Keratinocyte (primary cell): Measurements from ENCODE around the gene LZTFL1. TPM values are rescaled to one million over a fixed set of nuclear protein-coding genes. Genes with fewer than 3 reads are reported as not detected.

Source experiments
- DNase-seq: peaks from one replicate; pipeline ENCODE4 v3.0.0-alpha.2; 2011; ENCODE audit warnings: low read depth, missing footprints, low spot score
- FAIRE-seq: peaks from 2 replicates; lab custom pipeline; 2011; peaks lifted over from hg19 to GRCh38; lab: Jason Lieb, UNC
- H2AFZ ChIP-seq: 2 replicates; pipeline ENCODE4 v1.6.0; 2012; ENCODE audit warnings: low read length, control low read depth, inconsistent platforms; ENCODE audit not compliant: control insufficient read depth
- H3K27ac ChIP-seq: 2 replicates; pipeline ENCODE4 v1.5.1; 2011; ENCODE audit warnings: low read length; ENCODE audit not compliant: control insufficient read depth, insufficient read depth
- H3K27me3 ChIP-seq: 3 replicates; pipeline ENCODE4 v1.6.0; 2011; ENCODE audit warnings: low read length; ENCODE audit not compliant: control insufficient read depth, insufficient read depth; ENCODE audit errors: extremely low read depth
- H3K36me3 ChIP-seq, 2 experiments: 2 replicates in 1 of 2; 3 replicates in 1 of 2; pipeline ENCODE4 v1.5.1; 2011; ENCODE audit warnings: low read length in 2 of 2, mild to moderate bottlenecking in 1 of 2; ENCODE audit not compliant: control insufficient read depth in 2 of 2, insufficient read depth in 2 of 2; ENCODE audit errors: extremely low read depth in 1 of 2
- H3K4me1 ChIP-seq: 3 replicates; pipeline ENCODE4 v1.5.1; 2011; ENCODE audit warnings: low read length; ENCODE audit not compliant: control insufficient read depth, insufficient read depth; ENCODE audit errors: extremely low read depth
- H3K4me2 ChIP-seq: 3 replicates; pipeline ENCODE4 v1.6.0; 2011; ENCODE audit warnings: low read depth, low read length; ENCODE audit not compliant: control insufficient read depth, insufficient read depth; ENCODE audit errors: extremely low read depth
- H3K4me3 ChIP-seq, 3 experiments: fragments of 200-600 bp in 1 of 3; sonication (generic) in 1 of 3; 2 replicates in 2 of 3; 3 replicates in 1 of 3; pipeline ENCODE4 v1.5.1; 2011 to 2016; ENCODE audit warnings: low read length in 3 of 3, mild to moderate bottlenecking in 3 of 3, control low read depth in 2 of 3, inconsistent platforms in 1 of 3, low read depth in 1 of 3, mixed read lengths in 1 of 3, mixed run types in 1 of 3, moderate library complexity in 1 of 3; ENCODE audit not compliant: control insufficient read depth in 2 of 3, insufficient read depth in 2 of 3; ENCODE audit errors: extremely low read depth in 1 of 3
- H3K79me2 ChIP-seq: 2 replicates; pipeline ENCODE4 v1.6.0; 2012; ENCODE audit warnings: low read length; ENCODE audit not compliant: control insufficient read depth, insufficient read depth
- H3K9ac ChIP-seq: 3 replicates; pipeline ENCODE4 v1.6.0; 2011; ENCODE audit warnings: low read length; ENCODE audit not compliant: control insufficient read depth, insufficient read depth; ENCODE audit errors: extremely low read depth
- H3K9me1 ChIP-seq: 3 replicates; pipeline ENCODE4 v1.6.0; 2011; ENCODE audit warnings: low read length; ENCODE audit not compliant: control insufficient read depth, insufficient read depth; ENCODE audit errors: extremely low read depth
- H3K9me3 ChIP-seq: 2 replicates; pipeline ENCODE4 v1.5.1; 2012; ENCODE audit warnings: low read depth, low read length; ENCODE audit not compliant: control insufficient read depth
- H4K20me1 ChIP-seq: 3 replicates; pipeline ENCODE4 v1.6.0; 2011; ENCODE audit warnings: low read length; ENCODE audit not compliant: control insufficient read depth, insufficient read depth; ENCODE audit errors: extremely low read depth
- EZH2 ChIP-seq: IDR thresholded peaks from one replicate; pipeline ENCODE4 v1.6.1; 2012; ENCODE audit warnings: inconsistent platforms, mild to moderate bottlenecking, low read length, moderate library complexity
- dilution Hi-C: fragments of 300-500 bp; cut with MboI; formaldehyde crosslinking; loops from one replicate; pipeline ENCODE4 v1.7.0; 2020; ENCODE audit warnings: low sequenced_read_pairs; ENCODE audit not compliant: extremely low pct_ligation_motif_present
- polyA plus RNA-seq, 5 experiments: library from polyadenylated mRNA; depleted of rRNA in 3 of 5; stranded (reverse) in 3 of 5; stranded (forward) in 1 of 5; unstranded in 1 of 5; fragments of >200 nt; gene quantifications; 1 replicate in 1 of 5; 2 replicates in 3 of 5; 3 replicates in 1 of 5; pipeline versions ENCODE4 v1.2.1 to v1.2.3, GENCODE V29; 2011 to 2012; ENCODE audit warnings: missing spikeins in 2 of 5, low read depth in 1 of 5, low replicate concordance in 1 of 5
- TF ChIP-seq, protein P1 (sequence below), 3 experiments: IDR thresholded peaks in 1 of 3; conservative IDR thresholded peaks in 1 of 3; optimal IDR thresholded peaks in 1 of 3; 2 replicates in 2 of 3; 3 replicates in 1 of 3; pipeline versions ENCODE3 to v1.5.1; 2011; ENCODE audit warnings: low read length in 3 of 3, mild to moderate bottlenecking in 3 of 3, moderate library complexity in 2 of 3, control low read depth in 1 of 3, inconsistent platforms in 1 of 3; ENCODE audit not compliant: insufficient read depth in 2 of 3; ENCODE audit errors: extremely low read depth in 1 of 3

LZTFL1 gene
- polyA plus RNA-seq, 1 donor (not counting 4 experiments of a cell fraction or from before 2014, with no cell fraction given): 17.9 TPM

DNA sequence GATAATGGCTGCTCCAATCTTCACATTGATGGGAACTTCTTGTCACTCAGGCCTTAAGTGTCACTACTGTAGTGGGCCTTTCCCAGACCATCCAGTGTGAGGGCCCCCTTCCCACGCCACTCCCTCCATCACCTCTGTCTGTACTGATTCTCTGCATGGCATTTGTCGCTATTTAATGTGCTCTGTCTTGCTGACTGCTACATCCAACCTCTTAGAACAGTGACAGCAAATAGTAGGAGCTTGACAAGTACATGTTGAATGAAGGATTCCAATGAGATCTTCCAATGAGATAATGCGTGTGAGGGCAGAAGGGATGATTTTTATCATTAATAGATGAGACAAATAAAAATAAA, 38.8 kb upstream of the LZTFL1 start:
- Histone ChIP-seq H3K27me3 (peaks cover 23% of the 10 kb centered on the region), H3K27ac (no peak overlapping the region), H3K36me3 (no peaks in the 10 kb centered on the region), H4K20me1 (no peaks in the 10 kb centered on the region), H3K4me2 (no peak overlapping the region), H3K9ac (no peak overlapping the region), H3K4me3 (no peak overlapping the region), H2AFZ (no peak overlapping the region), H3K9me1 (no peaks in the 10 kb centered on the region), H3K79me2 (no peaks in the 10 kb centered on the region), H3K4me1 (peaks cover 4% of the 10 kb centered on the region), H3K9me3 (no peaks in the 10 kb centered on the region)
- TF ChIP-seq EZH2: no peak
- TF ChIP-seq, protein P1, sequence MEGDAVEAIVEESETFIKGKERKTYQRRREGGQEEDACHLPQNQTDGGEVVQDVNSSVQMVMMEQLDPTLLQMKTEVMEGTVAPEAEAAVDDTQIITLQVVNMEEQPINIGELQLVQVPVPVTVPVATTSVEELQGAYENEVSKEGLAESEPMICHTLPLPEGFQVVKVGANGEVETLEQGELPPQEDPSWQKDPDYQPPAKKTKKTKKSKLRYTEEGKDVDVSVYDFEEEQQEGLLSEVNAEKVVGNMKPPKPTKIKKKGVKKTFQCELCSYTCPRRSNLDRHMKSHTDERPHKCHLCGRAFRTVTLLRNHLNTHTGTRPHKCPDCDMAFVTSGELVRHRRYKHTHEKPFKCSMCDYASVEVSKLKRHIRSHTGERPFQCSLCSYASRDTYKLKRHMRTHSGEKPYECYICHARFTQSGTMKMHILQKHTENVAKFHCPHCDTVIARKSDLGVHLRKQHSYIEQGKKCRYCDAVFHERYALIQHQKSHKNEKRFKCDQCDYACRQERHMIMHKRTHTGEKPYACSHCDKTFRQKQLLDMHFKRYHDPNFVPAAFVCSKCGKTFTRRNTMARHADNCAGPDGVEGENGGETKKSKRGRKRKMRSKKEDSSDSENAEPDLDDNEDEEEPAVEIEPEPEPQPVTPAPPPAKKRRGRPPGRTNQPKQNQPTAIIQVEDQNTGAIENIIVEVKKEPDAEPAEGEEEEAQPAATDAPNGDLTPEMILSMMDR (optimal IDR thresholded peaks at IDR 0.05 in 1 of 3, IDR thresholded peaks at IDR 0.05 in 1 of 3, conservative IDR thresholded peaks at IDR 0.05 in 1 of 3; ENCODE audit: extremely low read depth in 1 of 3, insufficient read depth in 2 of 3, low read length in 3 of 3): no peak
- dilution Hi-C loops: no loop called here
- FAIRE-seq (no peak), DNase-seq (no peak)

DNA sequence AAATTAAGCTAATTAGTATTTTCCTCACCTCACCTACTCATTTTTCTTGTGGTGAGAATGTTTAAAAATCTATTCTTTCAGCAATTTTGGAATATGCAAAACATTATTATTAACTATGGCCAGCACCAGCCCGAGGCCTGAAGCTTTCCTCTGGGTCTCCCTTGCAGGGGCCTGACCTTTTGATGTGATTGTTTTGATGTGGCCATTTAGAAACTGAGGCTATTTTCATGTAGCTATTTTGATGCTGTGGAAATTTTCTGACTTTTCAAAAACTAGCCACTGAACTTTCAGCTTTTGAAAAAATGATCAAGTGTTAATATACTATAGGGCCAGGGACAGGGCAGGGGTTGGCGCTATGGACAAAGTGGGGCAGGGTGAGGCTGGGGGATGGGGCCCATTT, 36.2 kb upstream of the LZTFL1 start:
- no peak for FAIRE-seq
- no peak overlapping the region for H3K9ac ChIP-seq

More for the DNA sequence above, 36.2 kb upstream of the LZTFL1 start:
- Histone ChIP-seq H3K27me3 (peaks cover 13% of the 10 kb centered on the region), H3K9me3 (no peaks in the 10 kb centered on the region), H3K4me2 (no peak overlapping the region), H3K36me3 (no peaks in the 10 kb centered on the region), H3K27ac (no peak overlapping the region), H4K20me1 (no peaks in the 10 kb centered on the region), H2AFZ (no peak overlapping the region), H3K4me1 (peaks cover 4% of the 10 kb centered on the region), H3K79me2 (no peaks in the 10 kb centered on the region), H3K4me3 (no peak overlapping the region), H3K9me1 (no peaks in the 10 kb centered on the region)
- dilution Hi-C loops: no loop called here
- no peak for TF ChIP-seq EZH2
- TF ChIP-seq, protein P1 (optimal IDR thresholded peaks at IDR 0.05 in 1 of 3, IDR thresholded peaks at IDR 0.05 in 1 of 3, conservative IDR thresholded peaks at IDR 0.05 in 1 of 3; ENCODE audit: extremely low read depth in 1 of 3, insufficient read depth in 2 of 3, low read length in 3 of 3): no peak
- DNase-seq: no peak
